Mucosa of descending colon (tissue), 3 donors: ENCODE data around the gene AMHR2. TPM values are rescaled to one million over a fixed set of nuclear protein-coding genes. Genes with fewer than 3 reads are reported as not detected.
"Not testable (repeated sequence)": the region's sequence is repeated elsewhere in the genome, so short reads cannot be mapped to it uniquely, and the experiment has no call there.

Source experiments
- ATAC-seq: fragments of 200-7000 bp; cut with Tn5 transposase; one replicate; pipeline ENCODE4 v1.9.1; 2020; ENCODE audit warnings: mild to moderate bottlenecking, moderate library complexity
- DNase-seq, 3 donors: peaks; one replicate each; pipeline ENCODE4 v3.0.0-alpha.2; 2020
- H3K36me3 ChIP-seq: fragments of 200-600 bp; one replicate; pipeline ENCODE4 v1.8.0; 2021; ENCODE audit warnings: low read depth, mild to moderate bottlenecking
- H3K4me1 ChIP-seq: fragments of 200-600 bp; one replicate; pipeline ENCODE4 v1.8.0; 2021; ENCODE audit warnings: low read depth, mild to moderate bottlenecking
- H3K4me3 ChIP-seq: fragments of 200-600 bp; one replicate; pipeline ENCODE4 v1.8.0; 2021; ENCODE audit warnings: mild to moderate bottlenecking
- H3K9me3 ChIP-seq: fragments of 200-600 bp; one replicate; pipeline ENCODE4 v1.8.0; 2021; ENCODE audit warnings: mild to moderate bottlenecking
- CTCF ChIP-seq: fragments of 200-600 bp; IDR thresholded peaks from one replicate; pipeline ENCODE4 v1.8.0; 2022; ENCODE audit warnings: antibody characterized with exemption, mild to moderate bottlenecking
- intact Hi-C, 2 donors: fragments of 100-400 bp; cut with DNase I in 1 of 2; cut with micrococcal nuclease in 1 of 2; formaldehyde crosslinking; loops; one replicate each; pipeline versions ENCODE4 v1.11.0 to v1.11.1; 2022; cut with DNase I, micrococcal nuclease
- total RNA-seq, 3 donors: library from RNA; stranded (reverse); fragmentation: NEBNext Ultra II Directional in 2 of 3; extraction: Animal tissue kit (Norgen Biotek cat#: 25700) in 2 of 3; gene quantifications; one replicate each; pipeline versions ENCODE4 v1.2.1 to v1.2.4, GENCODE V29; 2021 to 2023
- donor health status: DM: no; HTN: no; CAD: no; lungs with moderate emphysema.
- donor health status: DM: no; HTN: no; CAD: no.
- donor health status: DM: no; HTN: yes; CAD: no.

Gene AMHR2
- total RNA-seq, 3 donors from 2014 or later = 0.16 TPM; not detected in 2

GRCh38 chr12:53427905-53428594 is 4.4 kb downstream of the AMHR2 start:
- ATAC-seq (peak; percentile 89), DNase-seq (no peak)
- no peak for TF ChIP-seq CTCF
- intact Hi-C loops = no loop called here
- Histone ChIP-seq H3K4me1 (no peaks in the 10 kb centered on the region), H3K9me3 (no peaks in the 10 kb centered on the region), H3K4me3 (no peak overlapping the region), H3K36me3 (no peaks in the 10 kb centered on the region)

GRCh38 chr12:53428741-53429140 is 5.1 kb downstream of the AMHR2 start:
- Histone ChIP-seq H3K36me3 (no peaks in the 10 kb centered on the region), H3K4me1 (no peaks in the 10 kb centered on the region), H3K4me3 (no peak overlapping the region), H3K9me3 (no peaks in the 10 kb centered on the region)
- no peak for DNase-seq
- intact Hi-C loops = no loop called here
- no peak for ATAC-seq
- TF ChIP-seq CTCF = no peak

- no peaks in the 10 kb centered on the region for H3K9me3 ChIP-seq
- no peak for DNase-seq
- no peak for ATAC-seq
- H3K36me3 ChIP-seq = no peaks in the 10 kb centered on the region
- intact Hi-C loops = no loop called here
- H3K4me1 ChIP-seq = no peaks in the 10 kb centered on the region
- no peak for TF ChIP-seq CTCF
- no peak overlapping the region for H3K4me3 ChIP-seq
Measured at GRCh38 chr12:53430116-53430515, 6.5 kb downstream of the AMHR2 start.

- no peak for TF ChIP-seq CTCF
- ATAC-seq (no peak), DNase-seq (peak in 1 of 3 donors; percentile 30)
- no peaks in the 10 kb centered on the region for H3K4me1 ChIP-seq
- intact Hi-C loops = no loop called here
- H3K36me3 ChIP-seq = no peaks in the 10 kb centered on the region
- H3K4me3 ChIP-seq = no peak overlapping the region
- no peaks in the 10 kb centered on the region for H3K9me3 ChIP-seq
Measured at GRCh38 chr12:53431187-53431586, 7.5 kb downstream of the AMHR2 start.

GRCh38 chr12:53435326-53435725 is 11.7 kb downstream of the AMHR2 start:
- H3K4me3 ChIP-seq, H3K36me3 ChIP-seq, DNase-seq, ATAC-seq, intact Hi-C loops, H3K9me3 ChIP-seq, H3K4me1 ChIP-seq: not testable (repeated sequence)

- intact Hi-C loops, H3K9me3 ChIP-seq, H3K36me3 ChIP-seq, DNase-seq, ATAC-seq, H3K4me3 ChIP-seq: not testable (repeated sequence)
- H3K4me1 ChIP-seq = peaks cover 14% of the 10 kb centered on the region
Measured at GRCh38 chr12:53439582-53439981, 15.9 kb downstream of the AMHR2 start.
